Measurements from ENCODE around the gene ST6GALNAC3.

Gene ST6GALNAC3

GRCh38 chr1:76562292-76562691 is 487.7 kb downstream of the ST6GALNAC3 start:
- DNase-seq (ENCODE audit: low spot score) = no peak

DNA sequence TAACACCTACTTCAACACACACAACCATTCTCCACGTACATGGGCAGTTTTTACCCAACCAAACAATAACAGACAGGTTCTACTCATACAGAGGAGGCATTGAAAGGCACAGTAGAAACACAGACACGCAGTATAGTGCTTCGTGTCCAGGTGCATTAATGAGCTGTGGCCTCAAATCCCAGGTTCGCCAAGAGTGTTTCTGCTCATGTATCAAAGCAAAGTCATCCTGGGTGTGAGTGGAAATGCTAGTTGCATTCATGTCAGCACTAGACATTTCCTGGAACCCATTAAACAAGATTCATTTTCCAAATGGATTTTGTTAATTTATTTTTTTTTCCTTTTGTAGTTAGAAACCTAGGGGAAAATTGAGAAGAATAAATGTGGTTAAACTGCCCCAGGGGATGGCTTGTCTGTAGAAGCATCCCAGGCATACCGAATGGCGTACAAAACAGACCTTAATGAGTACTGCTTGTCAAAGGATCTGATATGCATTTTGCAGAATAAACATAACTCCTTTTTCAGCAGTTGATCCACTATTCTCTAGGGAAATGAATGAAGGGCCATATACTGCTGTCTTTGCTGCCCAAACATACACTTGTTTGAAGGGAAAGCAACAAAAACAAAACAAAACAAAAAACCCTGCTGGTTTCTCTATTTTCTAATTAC is 494.2 kb downstream of the ST6GALNAC3 start:
- TF ChIP-seq CTCF (IDR thresholded peaks at IDR 0.05; ENCODE audit: borderline replicate concordance, control extremely low read depth, extremely low read depth, insufficient read depth, missing control alignments) = no peak
- in situ Hi-C loops (cut with MboI; ENCODE audit: low sequenced_read_pairs, unreplicated experiment) = no loop called here
- no peak for DNase-seq (ENCODE audit: low spot score)

More at GRCh38 chr1:76562292-76562691, 487.7 kb downstream of the ST6GALNAC3 start:
- no peak for TF ChIP-seq CTCF (IDR thresholded peaks at IDR 0.05; ENCODE audit: borderline replicate concordance, control extremely low read depth, extremely low read depth, insufficient read depth, missing control alignments)
- in situ Hi-C loops (cut with MboI; ENCODE audit: low sequenced_read_pairs, unreplicated experiment) = no loop called here

DNA sequence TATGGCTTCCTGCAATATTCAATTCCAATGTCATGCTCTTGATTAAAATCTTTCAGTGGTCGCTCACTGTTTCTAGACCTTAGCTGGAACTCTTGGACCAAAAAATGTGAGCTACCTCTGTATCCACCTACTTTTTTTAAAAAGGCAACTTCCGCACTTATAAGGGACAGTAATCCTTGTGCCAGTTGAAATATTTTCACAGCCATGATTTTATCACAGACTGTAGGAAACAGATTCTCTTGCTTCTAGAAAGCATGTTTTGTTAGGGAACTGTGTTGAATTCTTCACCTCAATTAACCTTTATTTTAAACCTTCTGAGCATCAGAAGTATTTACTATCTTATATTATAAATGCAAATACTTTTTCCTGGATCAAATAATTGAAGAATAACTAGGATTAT is 496.7 kb downstream of the ST6GALNAC3 start:
- no peak for TF ChIP-seq CTCF (IDR thresholded peaks at IDR 0.05; ENCODE audit: borderline replicate concordance, control extremely low read depth, extremely low read depth, insufficient read depth, missing control alignments)
- in situ Hi-C loops (cut with MboI; ENCODE audit: low sequenced_read_pairs, unreplicated experiment) = no loop called here
- no peak for DNase-seq (ENCODE audit: low spot score)

DNA sequence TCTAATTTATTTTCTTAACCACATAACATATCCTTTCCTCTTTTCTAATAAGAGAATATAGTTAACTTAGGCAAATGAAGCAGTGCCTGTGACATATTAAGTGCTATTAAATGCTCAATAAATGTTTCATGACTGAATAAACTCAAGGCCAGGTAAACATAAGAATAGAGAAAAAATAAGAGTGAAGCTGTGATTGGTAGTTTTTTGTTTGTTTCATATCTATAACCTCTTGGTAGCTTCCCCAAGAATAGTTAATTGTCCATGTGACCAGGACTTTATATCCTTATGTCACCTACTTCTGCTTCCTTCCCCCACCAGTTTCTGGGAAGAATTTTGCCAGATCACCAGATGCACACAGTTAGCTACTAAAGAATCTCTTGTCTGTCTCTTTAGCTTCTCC is 497.7 kb downstream of the ST6GALNAC3 start:
- in situ Hi-C loops (cut with MboI; ENCODE audit: low sequenced_read_pairs, unreplicated experiment) = no loop called here
- no peak for DNase-seq (ENCODE audit: low spot score)
- no peak for TF ChIP-seq CTCF (IDR thresholded peaks at IDR 0.05; ENCODE audit: borderline replicate concordance, control extremely low read depth, extremely low read depth, insufficient read depth, missing control alignments)

GRCh38 chr1:76576876-76577524 is 502.5 kb downstream of the ST6GALNAC3 start:
- no peak for TF ChIP-seq CTCF (IDR thresholded peaks at IDR 0.05; ENCODE audit: borderline replicate concordance, control extremely low read depth, extremely low read depth, insufficient read depth, missing control alignments)
- in situ Hi-C loops (cut with MboI; ENCODE audit: low sequenced_read_pairs, unreplicated experiment) = no loop called here
- DNase-seq (ENCODE audit: low spot score) = no peak

- in situ Hi-C loops (cut with MboI; ENCODE audit: low sequenced_read_pairs, unreplicated experiment) = no loop called here
- TF ChIP-seq CTCF (IDR thresholded peaks at IDR 0.05; ENCODE audit: borderline replicate concordance, control extremely low read depth, extremely low read depth, insufficient read depth, missing control alignments) = no peak
- no peak for DNase-seq (ENCODE audit: low spot score)
Observed at GRCh38 chr1:76577525-76578185, 503.1 kb downstream of the ST6GALNAC3 start.
